NCI-H2171 (cell line): ENCODE results near the gene CNFN.
A peak's percentile ranks its signal among the peaks of the same experiment; 100 is the strongest.

ENCODE experiments used
- DNase-seq: peaks from one replicate; lab custom pipeline; 2025; lab: John Stamatoyannopoulos, UW

CNFN gene

GRCh38 chr19:42409477-42409876 lies 19.4 kb upstream of the CNFN start:
- DNase-seq = no peak

DNA sequence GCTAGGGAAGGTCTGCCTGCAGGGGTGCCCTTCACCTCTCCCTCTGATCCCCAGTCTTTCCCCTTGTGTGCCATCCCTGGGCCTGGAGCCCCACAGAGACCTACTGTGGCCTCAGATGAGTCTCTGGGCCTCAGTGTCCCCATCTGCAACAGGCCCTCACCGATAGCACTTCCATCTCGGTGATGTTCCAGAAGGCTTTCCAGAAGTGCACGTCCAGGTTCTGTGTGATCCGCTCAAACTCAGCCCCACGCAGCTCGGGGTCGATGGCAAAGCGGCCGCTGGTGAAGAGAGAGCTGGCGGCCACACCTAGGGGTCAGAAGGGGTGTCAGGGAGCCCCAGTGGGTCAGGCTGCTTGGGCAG lies 17.7 kb upstream of the CNFN start:
- DNase-seq = no peak

- no peak for DNase-seq
Observed at GRCh38 chr19:42407085-42407815, 17.2 kb upstream of the CNFN start.

GRCh38 chr19:42406111-42406510 lies 16.0 kb upstream of the CNFN start:
- DNase-seq = no peak

DNA sequence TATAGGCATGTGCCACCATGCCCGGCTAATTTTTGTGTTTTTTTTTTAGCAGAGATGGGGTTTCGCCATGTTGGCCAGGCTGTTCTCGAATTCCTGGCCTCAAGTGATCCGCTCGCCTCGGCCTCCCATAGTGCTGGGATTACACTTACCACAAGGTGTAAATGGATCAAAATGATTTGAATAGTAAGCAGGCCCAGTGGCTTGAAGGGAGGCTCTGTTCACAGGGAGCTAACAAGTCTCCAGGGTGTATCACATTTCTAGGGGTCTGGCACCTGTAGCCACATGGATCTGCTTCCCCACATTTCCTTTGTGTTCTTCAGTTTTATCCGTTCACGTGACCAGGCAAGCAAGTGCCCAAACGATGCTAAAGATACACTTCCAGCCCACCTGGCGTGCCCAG lies 13.5 kb upstream of the CNFN start:
- DNase-seq = peak; percentile 70

GRCh38 chr19:42402376-42403116 lies 12.4 kb upstream of the CNFN start:
- DNase-seq = no peak

GRCh38 chr19:42401365-42402303 lies 11.5 kb upstream of the CNFN start:
- DNase-seq = peak; percentile 55

DNA sequence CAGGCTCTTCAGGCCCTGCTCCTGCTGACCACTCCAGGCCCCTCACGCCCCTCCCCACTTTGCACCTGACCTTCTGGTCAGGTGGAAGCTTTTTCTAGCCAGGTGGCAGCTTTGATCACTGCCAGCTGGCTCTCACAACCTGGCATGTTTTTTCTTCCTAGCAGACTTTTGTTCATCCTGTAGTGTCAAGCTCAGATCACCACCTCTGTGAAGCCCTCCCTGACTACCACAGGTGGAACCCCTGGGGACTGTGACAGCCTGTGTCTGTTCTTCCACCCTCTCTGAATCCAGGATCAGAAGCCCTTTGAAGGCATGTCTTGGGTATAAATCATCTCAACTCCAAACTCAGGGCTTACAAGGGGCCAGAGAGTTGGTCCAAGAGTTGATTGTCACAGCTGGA lies 10.3 kb upstream of the CNFN start:
- no peak for DNase-seq

GRCh38 chr19:42397263-42398166 lies 7.4 kb upstream of the CNFN start:
- no peak for DNase-seq

DNA sequence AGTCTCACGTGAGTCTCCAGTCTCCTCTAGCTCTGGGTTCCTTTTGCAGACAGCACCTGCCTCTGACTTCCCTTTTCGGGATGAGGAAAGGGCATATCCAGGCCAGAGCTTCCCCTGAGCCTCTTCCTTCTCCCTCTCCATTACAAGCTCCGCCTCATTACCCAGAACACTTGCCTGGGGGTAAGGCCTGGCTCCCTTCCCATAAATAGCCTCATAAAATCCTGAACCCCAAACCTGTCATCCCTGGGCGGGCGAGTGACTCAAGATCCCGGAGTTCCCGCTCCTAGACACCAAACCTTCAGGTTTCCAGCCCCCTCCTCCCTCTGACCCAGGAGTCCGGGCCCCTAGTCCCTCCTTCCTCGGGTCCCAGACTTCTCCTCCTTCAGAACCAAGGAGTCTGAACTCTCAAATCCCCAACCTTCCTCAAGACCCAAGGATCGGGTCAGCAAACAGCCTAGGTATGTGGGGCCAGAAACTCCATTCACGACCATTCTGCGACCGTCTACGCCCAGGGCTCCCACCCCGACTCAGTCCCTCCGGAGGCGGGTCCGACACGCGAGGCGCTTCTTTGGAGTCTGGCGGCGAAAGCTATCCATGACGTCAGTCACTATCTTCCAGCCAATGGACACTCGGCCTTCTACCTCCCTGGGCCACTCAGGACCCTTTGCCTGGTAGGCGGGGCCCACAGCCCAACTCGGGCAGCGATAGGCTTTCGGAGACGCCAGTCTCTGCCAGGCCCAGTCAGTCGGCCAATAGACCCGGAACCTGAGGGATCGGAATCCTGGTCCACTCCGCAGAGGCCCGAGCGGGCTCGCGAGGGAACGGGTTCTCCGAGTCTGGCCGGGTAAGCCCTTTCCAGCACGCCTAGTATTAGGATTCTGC lies 6.5 kb upstream of the CNFN start:
- peak; percentile 96 for DNase-seq

GRCh38 chr19:42394751-42395150 lies 4.7 kb upstream of the CNFN start:
- DNase-seq = no peak

DNA sequence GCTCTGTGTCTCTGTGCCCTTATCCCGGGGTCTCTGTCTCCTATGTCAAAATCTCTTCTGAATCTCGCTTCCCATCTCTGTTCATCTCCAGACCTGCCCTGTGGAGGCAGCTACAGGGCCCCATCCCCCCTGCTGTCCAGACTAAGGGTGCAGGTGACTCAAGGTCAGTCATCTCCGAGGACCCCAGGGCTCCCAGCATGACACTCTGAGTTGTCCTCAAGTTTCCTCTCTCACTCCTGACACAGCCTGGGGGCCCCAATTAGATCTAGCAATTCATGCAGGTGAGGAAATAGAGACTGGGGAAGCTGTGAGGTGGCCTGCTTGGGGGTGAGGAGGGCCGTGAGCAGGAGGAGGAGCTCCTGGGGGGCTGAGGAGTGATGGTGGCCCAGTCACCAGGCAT lies 2.1 kb upstream of the CNFN start:
- no peak for DNase-seq

DNA sequence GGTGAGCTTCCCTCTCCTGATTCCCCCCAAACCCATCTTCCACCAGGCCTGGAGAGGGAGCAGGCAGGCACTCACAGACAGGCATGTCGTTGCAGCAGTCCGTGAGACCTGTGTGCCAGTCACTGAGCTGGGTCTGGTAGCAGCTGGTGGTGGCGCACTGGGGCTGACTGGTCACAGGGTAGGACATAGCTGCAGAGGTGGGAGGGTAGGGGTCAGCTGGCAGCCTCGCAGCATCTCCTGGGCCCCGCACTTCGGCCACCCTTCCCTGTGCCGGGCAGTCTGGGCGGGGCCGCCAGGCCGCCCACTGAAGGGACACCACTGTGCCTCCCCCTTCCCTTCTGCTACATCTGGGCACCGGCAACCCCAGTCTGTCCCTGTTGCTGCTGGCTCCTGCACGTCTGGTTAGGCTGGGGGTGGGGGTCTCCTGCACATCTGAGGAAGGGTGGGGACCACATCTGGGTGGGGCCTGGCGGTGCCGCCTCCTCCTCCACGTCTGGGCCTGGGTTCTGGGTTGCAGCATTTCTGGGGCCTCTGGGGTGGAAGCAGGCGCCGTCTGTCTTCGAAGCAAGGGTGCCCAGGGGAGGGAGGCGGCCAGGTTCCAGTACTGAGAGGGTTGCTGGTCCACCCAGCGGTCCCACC lies 1.1 kb downstream of the CNFN start:
- no peak for DNase-seq

GRCh38 chr19:42386974-42387707 lies 3.0 kb downstream of the CNFN start:
- peak; percentile 59 for DNase-seq

- no peak for DNase-seq
Observed at GRCh38 chr19:42380155-42380554, 9.9 kb downstream of the CNFN start.

DNA sequence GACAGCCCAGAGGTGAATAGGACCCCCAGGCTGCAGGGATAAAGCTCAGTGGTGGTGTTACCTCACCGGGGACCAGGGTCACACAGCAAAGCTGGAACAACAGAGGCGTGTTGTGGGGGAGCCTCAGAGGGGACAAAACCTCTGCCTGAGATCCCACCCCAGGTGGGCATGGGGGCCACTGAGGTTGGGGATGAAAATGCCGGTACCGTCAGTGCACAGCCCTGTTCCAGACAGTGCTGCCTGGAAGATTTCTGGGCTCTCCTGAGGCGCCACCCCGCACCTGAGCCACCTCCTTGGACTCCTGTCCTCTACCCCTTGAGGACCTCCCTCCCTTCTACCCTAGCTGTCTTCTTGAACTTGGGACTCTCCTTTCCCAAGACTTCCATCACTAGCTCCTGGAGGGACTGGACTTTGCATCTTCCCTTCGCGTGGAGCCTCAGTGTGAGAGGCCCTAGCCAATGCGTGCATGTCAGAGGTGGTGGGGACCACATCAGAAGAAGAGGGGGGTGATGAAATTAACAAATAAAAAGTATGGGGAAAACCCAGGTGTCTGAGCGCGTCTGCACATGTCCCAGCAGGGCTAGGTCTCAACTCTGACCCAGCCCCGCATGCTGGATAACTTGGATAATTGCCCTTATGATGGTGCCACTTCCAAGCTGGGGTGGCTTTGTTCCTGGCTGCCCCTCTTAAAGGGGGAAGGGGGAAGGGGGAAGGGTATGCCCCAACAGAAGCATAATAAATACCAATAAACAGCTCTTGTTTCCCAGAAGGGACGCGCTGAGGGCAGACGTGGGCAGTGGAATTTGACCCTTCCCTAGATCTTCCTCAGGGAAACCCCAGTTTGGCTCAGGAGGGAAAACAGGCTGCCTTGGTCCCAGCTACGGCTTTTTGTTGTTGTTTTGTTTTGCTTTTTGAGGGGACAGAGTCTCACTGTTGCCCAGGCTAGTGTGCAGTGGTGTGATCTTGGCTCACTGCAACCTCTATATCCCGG lies 11.6 kb downstream of the CNFN start:
- peak; percentile 13 for DNase-seq

DNA sequence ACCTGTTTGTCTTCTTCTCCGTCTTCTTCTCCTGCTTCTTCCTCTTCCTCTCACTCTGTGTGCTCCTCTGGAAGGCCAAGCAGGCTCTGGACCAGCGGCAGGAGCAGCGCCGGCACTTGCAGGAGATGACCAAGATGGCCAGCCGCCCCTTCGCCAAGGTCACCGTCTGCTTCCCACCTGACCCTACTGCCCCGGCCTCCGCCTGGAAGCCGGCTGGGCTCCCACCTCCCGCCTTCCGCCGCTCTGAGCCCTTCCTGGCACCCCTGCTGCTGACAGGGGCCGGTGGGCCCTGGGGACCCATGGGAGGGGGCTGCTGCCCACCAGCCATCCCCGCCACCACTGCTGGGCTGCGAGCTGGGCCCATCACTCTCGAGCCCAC lies 13.9 kb downstream of the CNFN start:
- no peak for DNase-seq
